GM12865 (cell line): ENCODE measurements around the gene GEN1.

Experiments
- DNase-seq: peaks from one replicate; pipeline ENCODE4 v3.0.0; 2010; ENCODE audit warnings: low read depth
- H3K4me3 ChIP-seq: 2 replicates; pipeline ENCODE4 v1.5.1; 2011; ENCODE audit warnings: mild to moderate bottlenecking, low read depth, low read length, control low read depth
- CTCF ChIP-seq: IDR thresholded peaks from 2 replicates; pipeline ENCODE4 v1.5.1; 2011; ENCODE audit warnings: low read length, control low read depth, low read depth, inconsistent platforms; ENCODE audit not compliant: insufficient read depth; ENCODE audit errors: missing control alignments

GEN1 gene

GRCh38 chr2:17736989-17737388, 16.9 kb upstream of the GEN1 start:
- DNase-seq = no peak
- TF ChIP-seq CTCF = no peak
- H3K4me3 ChIP-seq = no peak overlapping the region

- no peak for TF ChIP-seq CTCF
- no peak overlapping the region for H3K4me3 ChIP-seq
- no peak for DNase-seq
These were observed 13.7 kb upstream of the GEN1 start for GRCh38 chr2:17740203-17740602.

- no peak overlapping the region for H3K4me3 ChIP-seq
- TF ChIP-seq CTCF = no peak
- DNase-seq = no peak
These were observed 6.1 kb upstream of the GEN1 start for GRCh38 chr2:17747684-17748452.

- no peak for DNase-seq
- TF ChIP-seq CTCF = no peak
- H3K4me3 ChIP-seq = no peak overlapping the region
These were observed 5.2 kb upstream of the GEN1 start for GRCh38 chr2:17748745-17749144.

- DNase-seq = peak; percentile 56
- peak overlapping the region; percentile 45 for H3K4me3 ChIP-seq
- no peak for TF ChIP-seq CTCF
These were observed 4.0 kb upstream of the GEN1 start for GRCh38 chr2:17749753-17750438.

- peak; percentile 39 for DNase-seq
- no peak for TF ChIP-seq CTCF
- H3K4me3 ChIP-seq = peak overlapping the region; percentile 84
These were observed 1.7 kb upstream of the GEN1 start for GRCh38 chr2:17752246-17752645.
